IPS-NIHi7 (cell line): ENCODE results near the gene VTCN1.
"Not testable (repeated sequence)": the region's sequence is repeated elsewhere in the genome, so short reads cannot be mapped to it uniquely, and the experiment has no call there.

Source experiments
- DNase-seq: peaks from one replicate; pipeline ENCODE4 v3.0.0; 2012; ENCODE audit warnings: mixed read lengths; ENCODE audit errors: extremely low spot score

Gene VTCN1

GRCh38 chr1:117166076-117166475, 44.7 kb downstream of the VTCN1 start:
- no peak for DNase-seq

- DNase-seq, result no peak
Observed at GRCh38 chr1:117164209-117164608, 46.5 kb downstream of the VTCN1 start.

- DNase-seq, result no peak
Observed at GRCh38 chr1:117162816-117163215, 47.9 kb downstream of the VTCN1 start.

- DNase-seq, result no peak
Observed at GRCh38 chr1:117161887-117162286, 48.8 kb downstream of the VTCN1 start.

GRCh38 chr1:117151305-117151704, 59.4 kb downstream of the VTCN1 start:
- DNase-seq, result not testable (repeated sequence)

GRCh38 chr1:117150316-117150715, 60.4 kb downstream of the VTCN1 start:
- DNase-seq, result no peak

GRCh38 chr1:117147856-117148588, 62.7 kb downstream of the VTCN1 start:
- DNase-seq, result no peak

- DNase-seq, result no peak
Observed at GRCh38 chr1:117147341-117147831, 63.3 kb downstream of the VTCN1 start.

GRCh38 chr1:117146575-117147340, 64.0 kb downstream of the VTCN1 start:
- peak; percentile 35 for DNase-seq

- no peak for DNase-seq
Observed at GRCh38 chr1:117146072-117146471, 64.7 kb downstream of the VTCN1 start.

GRCh38 chr1:117143871-117144270, 66.9 kb downstream of the VTCN1 start:
- DNase-seq, result no peak

- DNase-seq, result no peak
Observed at GRCh38 chr1:117143172-117143571, 67.6 kb downstream of the VTCN1 start.

GRCh38 chr1:117142200-117142599, 68.5 kb downstream of the VTCN1 start:
- DNase-seq, result no peak

- DNase-seq, result no peak
Observed at GRCh38 chr1:117138561-117138960, 72.2 kb downstream of the VTCN1 start.

- no peak for DNase-seq
Observed at GRCh38 chr1:117138106-117138505, 72.6 kb downstream of the VTCN1 start.

GRCh38 chr1:117137281-117137855, 73.4 kb downstream of the VTCN1 start:
- DNase-seq, result no peak

GRCh38 chr1:117136749-117137148, 74.0 kb downstream of the VTCN1 start:
- DNase-seq, result no peak

GRCh38 chr1:117135329-117135728, 75.4 kb downstream of the VTCN1 start:
- no peak for DNase-seq

- DNase-seq, result no peak
Observed at GRCh38 chr1:117130526-117130925, 80.2 kb downstream of the VTCN1 start.

GRCh38 chr1:117128323-117129079, 82.2 kb downstream of the VTCN1 start:
- no peak for DNase-seq

GRCh38 chr1:117127795-117128194, 82.9 kb downstream of the VTCN1 start:
- no peak for DNase-seq

- no peak for DNase-seq
Observed at GRCh38 chr1:117124661-117125060, 86.1 kb downstream of the VTCN1 start.
